Measurements from ENCODE around the gene FLAD1. TPM values are rescaled to one million over a fixed set of nuclear protein-coding genes. Genes with fewer than 3 reads are reported as not detected.
A peak's percentile ranks its signal among the peaks of the same experiment; 100 is the strongest.

Gene FLAD1
- total RNA-seq, 4 donors from 2014 or later: 12.6 to 33.8 (median 20.7) TPM

DNA sequence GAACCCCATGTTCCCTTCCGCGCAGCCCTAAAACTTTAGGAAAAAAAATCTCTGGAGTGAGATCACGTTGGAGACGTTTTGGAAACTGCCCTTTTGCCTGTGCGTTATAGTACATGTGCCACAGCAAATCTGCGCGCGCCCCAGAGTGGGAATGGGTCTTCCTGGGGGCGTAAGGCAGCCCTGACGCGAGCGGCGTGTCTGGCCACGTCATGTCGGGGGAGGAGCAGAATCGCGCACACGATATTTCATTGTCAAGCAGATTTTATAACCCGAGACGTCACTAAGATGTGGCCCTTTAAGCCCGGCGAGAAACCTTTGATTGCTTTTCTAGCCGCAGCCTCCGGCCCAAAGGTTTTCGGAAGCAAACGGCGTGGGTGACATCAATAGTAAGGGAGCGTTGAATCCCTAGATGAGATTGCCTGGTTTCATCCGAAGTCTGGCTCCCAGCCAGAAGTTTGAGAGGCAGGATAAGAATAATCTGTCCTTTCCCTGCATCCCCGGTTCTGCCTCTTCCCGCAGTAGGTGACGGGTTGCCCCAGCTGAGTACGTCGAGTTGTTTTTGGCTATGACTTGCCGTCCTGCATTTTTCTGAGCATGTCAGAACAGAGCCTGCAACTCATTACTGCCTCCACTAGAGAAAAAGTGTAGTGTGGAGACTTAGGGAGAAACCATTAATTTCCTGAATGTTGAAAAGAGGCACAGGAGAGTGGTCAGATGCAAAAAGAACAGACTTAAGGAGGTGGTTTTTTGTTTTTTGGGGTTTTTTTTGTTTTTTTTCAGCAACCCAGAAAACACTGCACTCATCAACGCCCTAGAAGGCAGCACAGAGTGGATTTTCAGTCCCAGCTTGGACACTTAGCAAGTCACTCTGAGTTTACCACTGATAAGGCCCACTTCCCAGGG lies 45.8 kb upstream of the FLAD1 start:
- Histone ChIP-seq H3K27me3 (no peaks in the 10 kb centered on the region), H3K4me3 (peak overlapping the region; percentile 56 to 59), H3K9me3 (no peaks in the 10 kb centered on the region), H3K4me1 (no peaks in the 10 kb centered on the region), H3K36me3 (no peaks in the 10 kb centered on the region), H3K27ac (peak overlapping the region; percentile 93 to 98)
- intact Hi-C loops (cut with DNase I; ENCODE audit: low total_unique reads): no loop called here
- peak; percentile 89 to 94 for DNase-seq
- TF ChIP-seq, protein P1, sequence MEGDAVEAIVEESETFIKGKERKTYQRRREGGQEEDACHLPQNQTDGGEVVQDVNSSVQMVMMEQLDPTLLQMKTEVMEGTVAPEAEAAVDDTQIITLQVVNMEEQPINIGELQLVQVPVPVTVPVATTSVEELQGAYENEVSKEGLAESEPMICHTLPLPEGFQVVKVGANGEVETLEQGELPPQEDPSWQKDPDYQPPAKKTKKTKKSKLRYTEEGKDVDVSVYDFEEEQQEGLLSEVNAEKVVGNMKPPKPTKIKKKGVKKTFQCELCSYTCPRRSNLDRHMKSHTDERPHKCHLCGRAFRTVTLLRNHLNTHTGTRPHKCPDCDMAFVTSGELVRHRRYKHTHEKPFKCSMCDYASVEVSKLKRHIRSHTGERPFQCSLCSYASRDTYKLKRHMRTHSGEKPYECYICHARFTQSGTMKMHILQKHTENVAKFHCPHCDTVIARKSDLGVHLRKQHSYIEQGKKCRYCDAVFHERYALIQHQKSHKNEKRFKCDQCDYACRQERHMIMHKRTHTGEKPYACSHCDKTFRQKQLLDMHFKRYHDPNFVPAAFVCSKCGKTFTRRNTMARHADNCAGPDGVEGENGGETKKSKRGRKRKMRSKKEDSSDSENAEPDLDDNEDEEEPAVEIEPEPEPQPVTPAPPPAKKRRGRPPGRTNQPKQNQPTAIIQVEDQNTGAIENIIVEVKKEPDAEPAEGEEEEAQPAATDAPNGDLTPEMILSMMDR (IDR thresholded peaks at IDR 0.05): peak in 2 of 4 experiments; percentile 30 to 40
- TF ChIP-seq POLR2A (IDR thresholded peaks at IDR 0.05): peak; percentile 56 to 67

DNA sequence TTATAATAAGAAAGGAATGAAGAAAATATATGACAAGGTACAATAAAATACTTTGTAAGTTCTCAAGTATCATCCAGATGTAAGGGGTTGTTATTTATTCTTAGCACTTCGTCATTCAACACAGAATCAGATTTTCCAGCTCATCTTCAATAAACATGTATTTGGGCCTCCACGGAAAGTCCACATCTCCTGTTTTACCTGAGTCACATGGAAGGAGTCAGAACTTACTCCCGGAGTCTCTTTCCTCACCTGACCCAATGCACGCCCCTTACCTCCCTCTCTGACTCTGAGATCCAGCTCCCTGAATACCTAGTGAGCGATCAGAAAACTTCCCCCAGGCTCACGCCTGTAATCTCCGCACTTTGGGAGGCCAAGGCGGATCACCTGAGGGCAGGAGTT lies 45.2 kb upstream of the FLAD1 start:
- Histone ChIP-seq H3K27me3 (no peaks in the 10 kb centered on the region), H3K4me3 (peak overlapping the region in 1 of 2 donors; percentile 59), H3K36me3 (no peaks in the 10 kb centered on the region), H3K9me3 (no peaks in the 10 kb centered on the region), H3K4me1 (no peaks in the 10 kb centered on the region), H3K27ac (peak overlapping the region; percentile 93 to 98)
- no peak for DNase-seq
- intact Hi-C loops (cut with DNase I; ENCODE audit: low total_unique reads): no loop called here
- TF ChIP-seq POLR2A (IDR thresholded peaks at IDR 0.05): no peak
- TF ChIP-seq, protein P1 (IDR thresholded peaks at IDR 0.05): no peak

DNA sequence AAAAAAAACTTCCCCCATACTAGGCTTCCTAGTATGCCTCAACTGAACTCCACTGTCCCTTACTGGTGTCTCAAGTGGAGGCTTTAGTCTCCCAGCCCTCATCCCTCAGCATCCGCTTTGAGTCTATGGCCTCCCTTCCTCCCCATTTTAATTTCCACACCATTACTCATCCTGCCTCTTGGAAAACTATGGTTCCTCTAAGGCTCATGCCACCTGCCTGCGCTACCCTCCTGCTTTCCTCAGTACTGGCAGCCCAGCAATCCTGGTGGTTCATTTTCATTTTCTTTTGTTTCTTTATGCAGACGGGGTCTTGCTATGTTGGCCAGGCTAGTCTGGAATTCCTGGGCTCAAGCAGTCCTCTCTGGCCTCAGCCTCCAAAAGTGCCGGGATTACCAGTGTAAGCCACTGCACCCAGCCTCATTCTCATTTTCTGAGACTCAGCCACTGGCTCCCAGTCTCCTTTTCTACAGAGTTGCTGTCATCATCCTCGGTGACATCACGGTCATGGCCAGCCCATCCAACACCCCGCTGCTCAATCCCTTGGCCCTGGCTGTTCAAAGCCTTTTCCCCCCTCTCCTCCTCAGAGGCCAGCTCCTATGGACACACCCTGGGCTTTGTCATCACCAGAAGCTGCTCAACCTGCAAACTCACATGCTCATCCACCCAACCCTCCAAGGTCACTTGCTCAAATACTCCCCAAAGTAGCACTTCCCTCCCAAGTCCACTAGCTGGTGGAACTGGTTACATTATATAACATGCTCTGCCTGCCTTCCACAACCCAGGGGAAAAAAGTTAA lies 44.3 kb upstream of the FLAD1 start:
- DNase-seq: no peak
- no peak overlapping the region for H3K4me3 ChIP-seq
- TF ChIP-seq, protein P1 (IDR thresholded peaks at IDR 0.05): no peak
- TF ChIP-seq POLR2A (IDR thresholded peaks at IDR 0.05): no peak
- no peaks in the 10 kb centered on the region for H3K36me3 ChIP-seq
- intact Hi-C loops (cut with DNase I; ENCODE audit: low total_unique reads): no loop called here
- no peaks in the 10 kb centered on the region for H3K27me3 ChIP-seq
- no peaks in the 10 kb centered on the region for H3K9me3 ChIP-seq
- H3K4me1 ChIP-seq: no peaks in the 10 kb centered on the region
- H3K27ac ChIP-seq: peak overlapping the region; percentile 93 to 98

DNA sequence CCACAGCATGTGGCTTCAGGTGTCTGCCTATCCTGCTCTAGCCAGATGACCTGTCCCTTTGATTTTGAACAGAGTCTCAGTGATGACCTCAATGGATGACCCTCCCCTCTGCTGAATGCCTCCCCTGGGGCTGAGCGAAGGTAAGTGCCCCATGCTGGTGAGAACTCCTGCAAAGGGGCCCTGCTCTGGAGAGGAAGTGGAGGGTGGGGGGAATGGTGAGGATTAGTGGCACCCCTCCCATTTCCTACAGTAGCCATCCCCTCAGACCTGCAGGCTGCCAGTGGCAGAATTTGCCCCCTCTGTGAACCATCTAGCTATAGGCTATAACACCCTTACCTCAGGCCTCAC lies 43.0 kb upstream of the FLAD1 start:
- Histone ChIP-seq H3K27me3 (no peaks in the 10 kb centered on the region), H3K36me3 (no peaks in the 10 kb centered on the region), H3K9me3 (no peaks in the 10 kb centered on the region), H3K27ac (peak overlapping the region in 1 of 2 donors; percentile 16), H3K4me1 (no peaks in the 10 kb centered on the region), H3K4me3 (no peak overlapping the region)
- intact Hi-C loops (cut with DNase I; ENCODE audit: low total_unique reads): no loop called here
- TF ChIP-seq, protein P1 (IDR thresholded peaks at IDR 0.05): no peak
- TF ChIP-seq POLR2A (IDR thresholded peaks at IDR 0.05): no peak
- no peak for DNase-seq

Measured in uterus (tissue), 4 donors.